HepG2 (cell line): Measurements from ENCODE around the gene HSP90AB1. TPM values are rescaled to one million over a fixed set of nuclear protein-coding genes. Genes with fewer than 3 reads are reported as not detected.

Experiments
- ARNTL ChIP-seq: sonication (generic); formaldehyde crosslinking; IDR thresholded peaks from 2 replicates; pipeline ENCODE4 v1.4.0; 2020; ENCODE audit warnings: mild to moderate bottlenecking, missing genetic modification reagents
- CENPBD1 ChIP-seq: sonication (generic); formaldehyde crosslinking; IDR thresholded peaks from 2 replicates; pipeline ENCODE4 v1.8.0; 2022; ENCODE audit warnings: missing genetic modification reagents, low read depth, mild to moderate bottlenecking, borderline replicate concordance
- HBP1 ChIP-seq: IDR thresholded peaks from 2 replicates; pipeline ENCODE4 v1.6.1; 2016; ENCODE audit warnings: low read depth, control low read depth
- KLF13 ChIP-seq: sonication (generic); formaldehyde crosslinking; IDR thresholded peaks from 2 replicates; pipeline ENCODE4 v1.4.0; 2020; ENCODE audit warnings: mild to moderate bottlenecking, missing genetic modification reagents
- NCOR1 ChIP-seq: fragments of 200-600 bp; sonication (generic); IDR thresholded peaks from 2 replicates; pipeline ENCODE4 v1.7.0; 2017; ENCODE audit warnings: antibody characterized with exemption, low read length, borderline replicate concordance
- RERE ChIP-seq: IDR thresholded peaks from 2 replicates; pipeline ENCODE4 v1.6.1; 2016; ENCODE audit warnings: low read depth, missing genetic modification reagents, missing compliant biosample characterization
- STAG1 ChIP-seq: sonication (generic); formaldehyde crosslinking; IDR thresholded peaks from 2 replicates; pipeline ENCODE4 v1.4.0; 2020; ENCODE audit warnings: missing genetic modification reagents
- ZFP36 ChIP-seq: fragments of 150-350 bp; IDR thresholded peaks from 2 replicates; pipeline ENCODE4 v1.6.1; 2018; ENCODE audit warnings: borderline replicate concordance, low read length, low read depth; ENCODE audit not compliant: partially characterized antibody
- ZNF256 ChIP-seq: sonication (generic); formaldehyde crosslinking; conservative IDR thresholded peaks from 2 replicates; pipeline ENCODE4 v1.4.0; 2020; ENCODE audit warnings: missing genetic modification reagents
- ZNF280D ChIP-seq: sonication (generic); formaldehyde crosslinking; IDR thresholded peaks from 2 replicates; pipeline ENCODE4 v1.5.1; 2020; ENCODE audit warnings: mild to moderate bottlenecking, missing genetic modification reagents
- polyA plus RNA-seq, 8 experiments: library from polyadenylated mRNA; depleted of rRNA in 3 of 8; stranded (reverse) in 7 of 8; unstranded in 1 of 8; fragments of >200 nt; fragmentation: Illumina TruSeq in 4 of 8; extraction: Trizol in 4 of 8; gene quantifications; 2 replicates each; pipeline versions ENCODE4 v1.2.1 to v1.2.3, GENCODE V29; 2011 to 2016; ENCODE audit warnings: low read depth in 4 of 8, missing spikeins in 1 of 8, mixed read lengths in 1 of 8; ENCODE audit not compliant: insufficient read depth in 1 of 8
- total RNA-seq, 5 experiments: library from RNA; depleted of rRNA; stranded (reverse); fragments of >200 nt; fragmentation: Illumina TruSeq; extraction: Trizol; gene quantifications; 2 replicates each; pipeline ENCODE4 v1.2.3, GENCODE V29; 2016; ENCODE audit warnings: low read depth in 1 of 5
- TF ChIP-seq, protein P1 (sequence below): sonication (generic); formaldehyde crosslinking; IDR thresholded peaks from 2 replicates; pipeline ENCODE4 v1.5.0; 2020; ENCODE audit warnings: missing genetic modification reagents
- TF ChIP-seq, protein P2 (sequence below): sonication (generic); formaldehyde crosslinking; IDR thresholded peaks from 2 replicates; pipeline ENCODE4 v1.5.0; 2020; ENCODE audit warnings: mild to moderate bottlenecking, missing genetic modification reagents

Gene HSP90AB1
- total and polyA plus RNA-seq, 2 of the 13 experiments (the other 11 are each of a cell fraction or from before 2014, with no cell fraction given): 1,325 to 1,472 TPM

DNA sequence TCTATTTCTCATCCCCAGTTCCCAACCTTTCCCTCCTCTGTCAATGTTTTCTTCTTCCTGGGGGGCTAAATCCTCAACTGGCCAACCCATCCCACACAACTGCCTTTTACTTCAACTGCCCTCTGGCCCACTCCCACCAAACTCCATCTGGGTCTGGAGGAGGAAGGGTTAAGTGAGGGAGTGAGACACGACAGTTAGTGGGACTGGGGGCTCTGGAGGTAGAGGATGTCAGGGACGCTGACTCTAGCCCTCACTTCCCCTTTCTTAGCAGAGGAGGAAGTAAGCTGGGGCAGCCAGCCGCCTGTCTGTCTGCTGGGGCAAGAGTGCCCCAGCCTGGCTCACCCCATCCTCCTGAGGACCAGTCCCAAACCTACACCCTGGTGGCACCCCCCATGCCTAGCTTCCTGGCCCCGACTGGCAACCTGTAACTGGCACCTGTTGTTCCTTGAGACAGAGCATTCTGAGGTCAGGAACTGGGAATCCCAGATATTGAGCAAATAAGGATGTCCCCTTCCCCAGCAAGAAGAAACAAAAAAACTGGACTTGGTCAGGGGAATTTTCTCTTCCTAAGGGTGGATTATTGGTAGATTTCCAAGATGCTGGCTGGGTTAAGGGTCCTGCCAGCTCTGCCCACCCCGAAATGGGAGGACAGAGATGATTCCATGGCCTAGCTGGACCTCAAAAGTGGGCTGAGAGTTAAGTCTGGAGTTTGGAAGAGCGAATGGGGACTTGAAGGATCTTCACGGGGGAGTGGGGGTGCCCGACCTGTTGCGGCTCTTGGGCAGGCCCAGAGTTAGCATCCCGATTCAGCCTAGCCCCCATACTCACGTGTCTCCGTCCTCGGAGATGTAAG lies 17.5 kb downstream of the HSP90AB1 start (continued):
- TF ChIP-seq RERE (CRISPR knock-in tag) (0 out of 2 replicates have a peak, but pooled peaks have one; percentile 5), ZNF280D (CRISPR knock-in tag) (no peak), KLF13 (CRISPR knock-in tag) (no peak), NCOR1 (no peak), ARNTL (CRISPR knock-in tag) (no peak; the same call in 1 of the 2 replicates), HBP1 (CRISPR knock-in tag) (no peak), CENPBD1 (CRISPR knock-in tag) (no peak), ZNF256 (no peak), STAG1 (CRISPR knock-in tag) (no peak), ZFP36 (no peak)
- TF ChIP-seq, protein P1, sequence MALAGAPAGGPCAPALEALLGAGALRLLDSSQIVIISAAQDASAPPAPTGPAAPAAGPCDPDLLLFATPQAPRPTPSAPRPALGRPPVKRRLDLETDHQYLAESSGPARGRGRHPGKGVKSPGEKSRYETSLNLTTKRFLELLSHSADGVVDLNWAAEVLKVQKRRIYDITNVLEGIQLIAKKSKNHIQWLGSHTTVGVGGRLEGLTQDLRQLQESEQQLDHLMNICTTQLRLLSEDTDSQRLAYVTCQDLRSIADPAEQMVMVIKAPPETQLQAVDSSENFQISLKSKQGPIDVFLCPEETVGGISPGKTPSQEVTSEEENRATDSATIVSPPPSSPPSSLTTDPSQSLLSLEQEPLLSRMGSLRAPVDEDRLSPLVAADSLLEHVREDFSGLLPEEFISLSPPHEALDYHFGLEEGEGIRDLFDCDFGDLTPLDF (CRISPR knock-in tag): no peak
- TF ChIP-seq, protein P2, sequence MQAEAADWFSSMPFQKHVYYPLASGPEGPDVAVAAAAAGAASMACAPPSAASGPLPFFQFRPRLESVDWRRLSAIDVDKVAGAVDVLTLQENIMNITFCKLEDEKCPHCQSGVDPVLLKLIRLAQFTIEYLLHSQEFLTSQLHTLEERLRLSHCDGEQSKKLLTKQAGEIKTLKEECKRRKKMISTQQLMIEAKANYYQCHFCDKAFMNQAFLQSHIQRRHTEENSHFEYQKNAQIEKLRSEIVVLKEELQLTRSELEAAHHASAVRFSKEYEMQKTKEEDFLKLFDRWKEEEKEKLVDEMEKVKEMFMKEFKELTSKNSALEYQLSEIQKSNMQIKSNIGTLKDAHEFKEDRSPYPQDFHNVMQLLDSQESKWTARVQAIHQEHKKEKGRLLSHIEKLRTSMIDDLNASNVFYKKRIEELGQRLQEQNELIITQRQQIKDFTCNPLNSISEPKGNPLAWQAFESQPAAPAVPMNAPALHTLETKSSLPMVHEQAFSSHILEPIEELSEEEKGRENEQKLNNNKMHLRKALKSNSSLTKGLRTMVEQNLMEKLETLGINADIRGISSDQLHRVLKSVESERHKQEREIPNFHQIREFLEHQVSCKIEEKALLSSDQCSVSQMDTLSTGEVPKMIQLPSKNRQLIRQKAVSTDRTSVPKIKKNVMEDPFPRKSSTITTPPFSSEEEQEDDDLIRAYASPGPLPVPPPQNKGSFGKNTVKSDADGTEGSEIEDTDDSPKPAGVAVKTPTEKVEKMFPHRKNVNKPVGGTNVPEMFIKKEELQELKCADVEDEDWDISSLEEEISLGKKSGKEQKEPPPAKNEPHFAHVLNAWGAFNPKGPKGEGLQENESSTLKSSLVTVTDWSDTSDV (CRISPR knock-in tag): no peak
